ENCODE measurements around the gene GUK1. TPM values are rescaled to one million over a fixed set of nuclear protein-coding genes. Genes with fewer than 3 reads are reported as not detected.

The GUK1 gene
- total RNA-seq, 1 experiment from 2014 or later = 996 TPM

DNA sequence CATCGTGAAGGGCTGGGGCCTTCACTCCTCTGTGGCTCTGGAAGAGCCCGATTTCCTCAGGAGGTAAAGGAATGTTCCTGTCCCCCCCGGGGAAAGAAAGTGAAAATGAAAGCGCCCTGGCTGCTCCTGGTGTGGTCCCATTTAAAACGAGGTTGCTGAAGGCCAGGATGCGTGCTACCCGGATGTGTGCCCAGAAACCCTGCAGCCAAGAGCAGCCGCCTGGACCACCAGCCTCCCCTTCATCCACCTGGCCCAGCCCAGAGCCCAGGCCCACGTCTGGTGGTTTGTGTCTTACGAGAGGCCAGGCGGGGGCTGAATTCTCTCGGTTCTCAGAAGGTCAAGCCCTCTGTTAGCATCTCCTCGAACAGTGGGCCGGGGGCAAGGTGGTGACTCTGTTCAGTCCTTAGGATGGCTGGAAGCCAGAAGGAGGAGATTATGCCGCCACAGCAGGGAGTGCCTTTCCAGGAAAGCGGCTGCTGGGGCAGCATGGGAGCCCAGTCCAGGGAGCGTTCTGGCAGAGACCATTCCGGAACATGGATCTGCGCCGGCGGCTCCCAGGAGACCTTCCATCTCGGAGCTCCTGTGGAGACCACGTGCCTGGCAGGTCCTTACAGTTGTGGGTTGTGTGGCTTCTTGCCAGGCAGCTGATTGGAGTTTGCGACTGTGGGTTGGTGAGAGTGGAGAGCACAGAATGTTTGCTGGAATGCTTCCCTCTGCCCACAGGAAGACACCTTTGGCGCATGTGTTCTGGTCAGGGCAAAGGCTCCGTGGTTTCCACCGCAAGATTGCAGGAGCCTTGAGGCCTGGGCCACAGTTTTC, 1.4 kb downstream of the GUK1 start:
- CTCF ChIA-PET = interaction anchor here (0.6 kb wide), 1 partner anchor 24 kb away, joined by 4 read pairs; the partner anchor contains the start of gene IBA57
- Histone ChIP-seq H3K79me2 (ENCODE audit: low read length) (peaks cover 63% of the 10 kb centered on the region), H3K4me1 (ENCODE audit: insufficient read depth, low read length) (peaks cover 23% of the 10 kb centered on the region), H3K27me3 (ENCODE audit: low read length) (no peaks in the 10 kb centered on the region), H3K27ac (ENCODE audit: low read length) (peak overlapping the region; percentile 44), H3K4me3 (ENCODE audit: low read length) (peak overlapping the region; percentile 84), H3K9me3 (ENCODE audit: low read length) (no peaks in the 10 kb centered on the region), H2AFZ (ENCODE audit: low read length) (no peak overlapping the region), H3K9me2 (replicated peaks; ENCODE audit: low read length) (no peaks in the 10 kb centered on the region), H3F3A (ENCODE audit: low read length, unreplicated experiment) (no peaks in the 10 kb centered on the region), H3K9ac (ENCODE audit: low read length) (peak overlapping the region; percentile 89), H4K20me1 (ENCODE audit: low read length) (peaks cover 52% of the 10 kb centered on the region), H3K4me2 (ENCODE audit: low read length) (peak overlapping the region; percentile 98), H3K36me3 (ENCODE audit: low read depth, low read length) (peaks cover 5% of the 10 kb centered on the region; the same call in 1 of the 2 replicates)
- POLR2A ChIA-PET (ENCODE audit: unreplicated experiment) = interaction anchor here (0.6 to 0.9 kb wide), 3 partner anchors 20 to 196 kb away, joined by 3 read pairs; partner anchors contain the start of gene IBA57
- intact Hi-C loops (cut with micrococcal nuclease) = loop anchor here (5.0 kb wide), 1 partner anchor 266 kb away; the partner anchor contains the start of gene TRIM11
- peak; percentile 71 for DNase-seq
- peak; percentile 1; the same call in 1 of the 2 replicates for ATAC-seq
- BruUV-seq (replicated peaks) = no TSS peak
- no peak for TF ChIP-seq EZH2 (IDR thresholded peaks at IDR 0.05; ENCODE audit: low read length, unreplicated experiment)
- TF ChIP-seq, protein P1, sequence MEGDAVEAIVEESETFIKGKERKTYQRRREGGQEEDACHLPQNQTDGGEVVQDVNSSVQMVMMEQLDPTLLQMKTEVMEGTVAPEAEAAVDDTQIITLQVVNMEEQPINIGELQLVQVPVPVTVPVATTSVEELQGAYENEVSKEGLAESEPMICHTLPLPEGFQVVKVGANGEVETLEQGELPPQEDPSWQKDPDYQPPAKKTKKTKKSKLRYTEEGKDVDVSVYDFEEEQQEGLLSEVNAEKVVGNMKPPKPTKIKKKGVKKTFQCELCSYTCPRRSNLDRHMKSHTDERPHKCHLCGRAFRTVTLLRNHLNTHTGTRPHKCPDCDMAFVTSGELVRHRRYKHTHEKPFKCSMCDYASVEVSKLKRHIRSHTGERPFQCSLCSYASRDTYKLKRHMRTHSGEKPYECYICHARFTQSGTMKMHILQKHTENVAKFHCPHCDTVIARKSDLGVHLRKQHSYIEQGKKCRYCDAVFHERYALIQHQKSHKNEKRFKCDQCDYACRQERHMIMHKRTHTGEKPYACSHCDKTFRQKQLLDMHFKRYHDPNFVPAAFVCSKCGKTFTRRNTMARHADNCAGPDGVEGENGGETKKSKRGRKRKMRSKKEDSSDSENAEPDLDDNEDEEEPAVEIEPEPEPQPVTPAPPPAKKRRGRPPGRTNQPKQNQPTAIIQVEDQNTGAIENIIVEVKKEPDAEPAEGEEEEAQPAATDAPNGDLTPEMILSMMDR (conservative IDR thresholded peaks at IDR 0.05; ENCODE audit: low read depth, low read length) = no peak
- no peak for TF ChIP-seq EZH2phosphoT487 (IDR thresholded peaks at IDR 0.05; ENCODE audit: borderline replicate concordance, low read length)

DNA sequence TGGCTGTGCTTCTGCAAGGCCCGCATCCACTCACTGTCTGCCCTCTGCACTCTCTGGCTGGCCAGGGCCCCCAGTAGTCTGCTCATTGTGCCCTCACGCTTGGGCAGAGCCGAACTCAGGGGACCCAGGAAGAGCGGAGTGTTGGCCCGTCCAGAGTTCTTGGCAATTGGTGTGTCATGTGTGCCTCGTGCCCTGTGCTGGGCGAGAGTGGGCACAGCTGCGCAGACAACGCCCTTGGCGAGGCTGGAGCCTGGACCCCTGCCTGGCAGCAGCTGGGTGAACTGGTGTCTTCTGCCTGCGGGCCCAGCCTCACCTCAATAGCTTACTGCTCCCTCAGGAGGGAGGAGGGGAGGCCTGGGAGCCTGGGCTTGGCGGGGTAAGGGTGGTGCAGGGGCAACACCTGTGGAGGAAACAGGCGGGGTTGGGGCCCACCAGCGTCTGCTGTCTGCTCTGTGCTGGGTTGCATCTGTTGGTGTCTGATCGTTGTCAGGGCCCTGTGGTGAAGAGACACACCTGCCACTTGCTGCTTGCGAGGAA, 2.1 kb downstream of the GUK1 start:
- TF ChIP-seq, protein P1 (conservative IDR thresholded peaks at IDR 0.05; ENCODE audit: low read depth, low read length) = no peak
- no peak for TF ChIP-seq EZH2 (IDR thresholded peaks at IDR 0.05; ENCODE audit: low read length, unreplicated experiment)
- no peak for TF ChIP-seq EZH2phosphoT487 (IDR thresholded peaks at IDR 0.05; ENCODE audit: borderline replicate concordance, low read length)
- H3K27ac ChIP-seq (ENCODE audit: low read length) = peak overlapping the region; percentile 44; the same call in 1 of the 2 replicates
- ChIA-PET CTCF (interaction anchor here (1.3 kb wide), 1 partner anchor 143 kb away, joined by 8 read pairs; no protein-coding TSS in a partner anchor), POLR2A (ENCODE audit: unreplicated experiment) (interaction anchor here (0.6 kb wide), 1 partner anchor 19 kb away, joined by 3 read pairs; no protein-coding TSS in a partner anchor)
- no peak for DNase-seq
- ATAC-seq = no peak
- H3K9ac ChIP-seq (ENCODE audit: low read length) = peak overlapping the region; percentile 89
- H4K20me1 ChIP-seq (ENCODE audit: low read length) = peaks cover 57% of the 10 kb centered on the region
- no peaks in the 10 kb centered on the region for H3K9me2 ChIP-seq (replicated peaks; ENCODE audit: low read length)
- peaks cover 23% of the 10 kb centered on the region for H3K4me1 ChIP-seq (ENCODE audit: insufficient read depth, low read length)
- intact Hi-C loops (cut with micrococcal nuclease) = loop anchor here (5.0 kb wide), 1 partner anchor 265 kb away; the partner anchor contains the start of gene TRIM11
- BruUV-seq (replicated peaks) = no TSS peak
- peaks cover 6% of the 10 kb centered on the region; the same call in 1 of the 2 replicates for H3K36me3 ChIP-seq (ENCODE audit: low read depth, low read length)
- no peaks in the 10 kb centered on the region for H3K9me3 ChIP-seq (ENCODE audit: low read length)
- H3K4me2 ChIP-seq (ENCODE audit: low read length) = peak overlapping the region; percentile 98
- no peak overlapping the region for H2AFZ ChIP-seq (ENCODE audit: low read length)
- peaks cover 71% of the 10 kb centered on the region for H3K79me2 ChIP-seq (ENCODE audit: low read length)
- no peaks in the 10 kb centered on the region for H3F3A ChIP-seq (ENCODE audit: low read length, unreplicated experiment)
- peak overlapping the region; percentile 84 for H3K4me3 ChIP-seq (ENCODE audit: low read length)
- H3K27me3 ChIP-seq (ENCODE audit: low read length) = no peaks in the 10 kb centered on the region

Data from PC-3 (cell line).